ENCODE data around the gene STX11.
"Not testable (repeated sequence)": the region's sequence is repeated elsewhere in the genome, so short reads cannot be mapped to it uniquely, and the experiment has no call there.

Gene STX11

GRCh38 chr6:144176043-144176442 is 25.7 kb downstream of the STX11 start:
- no peak overlapping the region for H3K4me3 ChIP-seq (ENCODE audit: low read depth, low read length)
- DNase-seq (ENCODE audit: low read depth, low spot score): no peak
- in situ Hi-C loops (cut with HindIII; ENCODE audit: low sequenced_read_pairs): no loop called here
- no peak for TF ChIP-seq CTCF (IDR thresholded peaks at IDR 0.05; ENCODE audit: low read depth, low read length)

- in situ Hi-C loops (cut with HindIII; ENCODE audit: low sequenced_read_pairs): no loop called here
- DNase-seq (ENCODE audit: low read depth, low spot score): no peak
- H3K4me3 ChIP-seq (ENCODE audit: low read depth, low read length): no peak overlapping the region
- TF ChIP-seq CTCF (IDR thresholded peaks at IDR 0.05; ENCODE audit: low read depth, low read length): no peak
Measured at GRCh38 chr6:144177726-144178125, 27.4 kb downstream of the STX11 start.

GRCh38 chr6:144178323-144178722 is 28.0 kb downstream of the STX11 start:
- no peak for TF ChIP-seq CTCF (IDR thresholded peaks at IDR 0.05; ENCODE audit: low read depth, low read length)
- in situ Hi-C loops (cut with HindIII; ENCODE audit: low sequenced_read_pairs): no loop called here
- no peak overlapping the region for H3K4me3 ChIP-seq (ENCODE audit: low read depth, low read length)
- DNase-seq (ENCODE audit: low read depth, low spot score): no peak

- DNase-seq (ENCODE audit: low read depth, low spot score): no peak
- H3K4me3 ChIP-seq (ENCODE audit: low read depth, low read length): no peak overlapping the region
- in situ Hi-C loops (cut with HindIII; ENCODE audit: low sequenced_read_pairs): no loop called here
- no peak for TF ChIP-seq CTCF (IDR thresholded peaks at IDR 0.05; ENCODE audit: low read depth, low read length)
Measured at GRCh38 chr6:144179237-144179636, 28.9 kb downstream of the STX11 start.

GRCh38 chr6:144179828-144180227 is 29.5 kb downstream of the STX11 start:
- no peak for TF ChIP-seq CTCF (IDR thresholded peaks at IDR 0.05; ENCODE audit: low read depth, low read length)
- DNase-seq (ENCODE audit: low read depth, low spot score): no peak
- H3K4me3 ChIP-seq (ENCODE audit: low read depth, low read length): no peak overlapping the region
- in situ Hi-C loops (cut with HindIII; ENCODE audit: low sequenced_read_pairs): no loop called here

- H3K4me3 ChIP-seq (ENCODE audit: low read depth, low read length); in situ Hi-C loops (cut with HindIII; ENCODE audit: low sequenced_read_pairs); DNase-seq (ENCODE audit: low read depth, low spot score): not testable (repeated sequence)
Measured at GRCh38 chr6:144180354-144180753, 30.0 kb downstream of the STX11 start.

- in situ Hi-C loops (cut with HindIII; ENCODE audit: low sequenced_read_pairs): no loop called here
- TF ChIP-seq CTCF (IDR thresholded peaks at IDR 0.05; ENCODE audit: low read depth, low read length): no peak
- no peak for DNase-seq (ENCODE audit: low read depth, low spot score)
Measured at GRCh38 chr6:144181639-144182038, 31.3 kb downstream of the STX11 start.

GRCh38 chr6:144184186-144184585 is 33.9 kb downstream of the STX11 start:
- H3K4me3 ChIP-seq (ENCODE audit: low read depth, low read length); in situ Hi-C loops (cut with HindIII; ENCODE audit: low sequenced_read_pairs); DNase-seq (ENCODE audit: low read depth, low spot score): not testable (repeated sequence)

More at GRCh38 chr6:144181639-144182038, 31.3 kb downstream of the STX11 start:
- no peak overlapping the region for H3K4me3 ChIP-seq (ENCODE audit: low read depth, low read length)

Measured in astrocyte of the spinal cord (primary cell).